Cardiac muscle cell (in vitro differentiated cells and primary cell): ENCODE data around the gene TMEM221. TPM values are rescaled to one million over a fixed set of nuclear protein-coding genes. Genes with fewer than 3 reads are reported as not detected.

Experiments used
- DNase-seq, 2 donors: peaks; one replicate each; pipeline versions ENCODE4 v3.0.0 to v3.0.0-alpha.2; 2010 to 2017; ENCODE audit warnings: low read depth in 1 of 2, low spot score in 1 of 2
- H3K27ac ChIP-seq: fragments of 200-600 bp; sonication (generic); 2 replicates; pipeline ENCODE4 v1.5.1; 2016
- H3K27me3 ChIP-seq: fragments of 200-600 bp; sonication (generic); 2 replicates; pipeline ENCODE4 v1.6.0; 2016; ENCODE audit warnings: control low read depth
- H3K36me3 ChIP-seq: fragments of 200-600 bp; sonication (generic); 2 replicates; pipeline ENCODE4 v1.5.1; 2016; ENCODE audit warnings: control low read depth
- H3K4me1 ChIP-seq: fragments of 200-600 bp; sonication (generic); 2 replicates; pipeline ENCODE4 v1.8.1; 2017; ENCODE audit warnings: low read depth, mild to moderate bottlenecking, mixed run types
- H3K4me3 ChIP-seq: fragments of 200-600 bp; sonication (generic); 2 replicates; pipeline ENCODE4 v1.5.1; 2016; ENCODE audit warnings: mild to moderate bottlenecking
- H3K9me3 ChIP-seq: fragments of 200-600 bp; sonication (generic); 2 replicates; pipeline ENCODE4 v1.5.1; 2017; ENCODE audit warnings: low read depth, mild to moderate bottlenecking, control low read depth
- CTCF ChIP-seq: IDR thresholded peaks from 2 replicates; pipeline ENCODE4 v1.5.1; 2012; ENCODE audit warnings: low read depth, mild to moderate bottlenecking, low read length
- polyA plus RNA-seq: library from polyadenylated mRNA; unstranded; fragments of >200 nt; fragmentation: Nextera tagmentation; extraction: Ambion mirVana; gene quantifications from 2 replicates; pipeline ENCODE4 v1.2.1, GENCODE V29; 2016
- total RNA-seq: library from RNA; depleted of rRNA; stranded (reverse); fragments of >200 nt; gene quantifications from 2 replicates; pipeline ENCODE4 v1.2.3, GENCODE V29; 2016

Gene TMEM221
- total and polyA plus RNA-seq, 2 experiments from 2014 or later, result 3.2 to 5.7 TPM

GRCh38 chr19:17393002-17393401 lies 55.5 kb downstream of the TMEM221 start:
- Histone ChIP-seq H3K27me3 (no peaks in the 10 kb centered on the region), H3K4me1 (peaks cover 5% of the 10 kb centered on the region), H3K27ac (no peak overlapping the region), H3K9me3 (no peaks in the 10 kb centered on the region), H3K36me3 (no peaks in the 10 kb centered on the region), H3K4me3 (no peak overlapping the region)
- no peak for TF ChIP-seq CTCF
- no peak for DNase-seq

DNA sequence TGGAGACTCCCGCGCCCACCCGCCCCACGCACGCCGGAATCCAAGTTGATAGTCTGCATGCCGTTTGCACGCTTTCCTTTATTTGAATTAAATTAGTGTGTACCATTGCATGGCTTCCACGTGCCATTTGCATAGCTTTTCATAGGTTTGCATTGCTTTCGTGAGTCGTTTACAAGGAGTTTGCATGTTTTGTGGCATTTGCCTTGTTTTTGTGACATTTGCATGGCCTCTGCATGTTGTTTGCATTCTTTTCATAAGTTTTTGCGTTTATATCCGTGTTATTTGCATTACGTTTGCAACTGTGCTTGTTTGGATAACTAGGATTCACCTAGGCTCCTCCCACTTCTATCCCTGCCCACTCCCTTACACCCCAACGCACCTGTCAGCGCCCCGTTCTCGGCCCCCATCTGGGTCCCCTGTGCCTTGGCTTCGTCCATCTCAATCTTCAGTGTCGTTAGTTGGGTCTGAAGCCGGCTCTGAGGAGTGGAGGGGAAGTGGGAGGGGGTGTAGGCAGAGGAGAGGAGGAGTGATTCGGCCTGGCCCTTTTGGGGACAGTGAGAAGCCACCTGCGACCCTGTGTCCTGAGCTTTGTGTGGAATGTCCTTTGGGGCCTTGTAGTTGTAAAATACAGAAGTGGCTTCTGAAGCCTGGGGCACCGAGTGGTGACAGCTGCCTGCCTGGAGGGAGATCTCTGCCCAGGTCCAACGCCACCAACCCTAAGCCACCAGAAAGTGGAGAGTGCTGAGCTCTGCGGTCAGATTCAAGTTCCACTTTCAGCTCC lies 56.9 kb downstream of the TMEM221 start:
- Histone ChIP-seq H3K4me3 (peak overlapping the region; percentile 21), H3K27ac (peak overlapping the region; percentile 62), H3K36me3 (no peaks in the 10 kb centered on the region), H3K9me3 (no peaks in the 10 kb centered on the region), H3K27me3 (no peaks in the 10 kb centered on the region), H3K4me1 (peaks cover 5% of the 10 kb centered on the region)
- DNase-seq, result peak in 1 of 2 donors; percentile 42
- no peak for TF ChIP-seq CTCF

- H3K27ac ChIP-seq, result no peak overlapping the region
These were observed 57.6 kb downstream of the TMEM221 start for GRCh38 chr19:17390665-17391370.

DNA sequence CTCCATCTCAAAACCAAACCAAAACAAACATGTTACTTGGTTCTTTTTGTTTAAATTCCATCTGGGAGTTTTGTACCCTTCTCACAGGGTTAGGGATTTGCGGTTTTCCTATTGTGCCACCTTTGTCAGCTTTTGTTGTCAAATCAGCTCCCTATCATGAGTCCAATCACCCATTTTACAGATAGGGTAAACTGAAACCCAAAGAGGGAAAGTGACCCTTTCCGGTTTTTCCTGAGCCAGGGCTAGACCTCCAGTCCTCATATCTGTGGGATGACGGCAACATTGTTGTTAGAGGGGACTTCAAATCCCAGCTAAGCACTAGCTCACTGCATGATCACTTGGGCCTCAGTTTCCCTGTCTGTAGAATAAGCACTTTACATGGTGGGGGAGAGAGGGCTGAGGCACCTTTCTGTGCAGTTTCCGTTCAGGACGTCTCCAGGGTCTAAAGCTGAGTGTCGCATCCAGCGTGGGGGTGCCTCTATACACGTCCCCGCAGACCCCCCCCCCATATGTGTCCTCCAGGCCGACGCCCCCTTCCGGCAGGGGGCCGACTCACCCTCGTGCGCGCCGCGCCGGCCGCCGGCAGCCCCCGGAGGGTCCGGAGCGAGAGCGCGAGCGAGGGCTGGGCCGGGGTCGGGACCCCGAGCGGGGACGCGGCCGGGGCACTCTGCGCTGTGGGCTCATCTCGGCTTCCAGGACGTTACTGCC lies 58.4 kb downstream of the TMEM221 start:
- H3K27ac ChIP-seq, result no peak overlapping the region
- peaks cover 5% of the 10 kb centered on the region for H3K4me1 ChIP-seq
- H3K36me3 ChIP-seq, result no peaks in the 10 kb centered on the region
- peak overlapping the region; percentile 28 for H3K4me3 ChIP-seq
- H3K9me3 ChIP-seq, result no peaks in the 10 kb centered on the region
- H3K27me3 ChIP-seq, result no peaks in the 10 kb centered on the region
- DNase-seq, result peak in 1 of 2 donors; percentile 44
- peak; percentile 15 for TF ChIP-seq CTCF

More at GRCh38 chr19:17390665-17391370, 57.6 kb downstream of the TMEM221 start:
- Histone ChIP-seq H3K4me3 (peak overlapping the region; percentile 28), H3K9me3 (no peaks in the 10 kb centered on the region), H3K36me3 (no peaks in the 10 kb centered on the region), H3K27me3 (no peaks in the 10 kb centered on the region), H3K4me1 (peaks cover 5% of the 10 kb centered on the region)
- peak; percentile 95 to 97 for DNase-seq
- TF ChIP-seq CTCF, result peak; percentile 65

DNA sequence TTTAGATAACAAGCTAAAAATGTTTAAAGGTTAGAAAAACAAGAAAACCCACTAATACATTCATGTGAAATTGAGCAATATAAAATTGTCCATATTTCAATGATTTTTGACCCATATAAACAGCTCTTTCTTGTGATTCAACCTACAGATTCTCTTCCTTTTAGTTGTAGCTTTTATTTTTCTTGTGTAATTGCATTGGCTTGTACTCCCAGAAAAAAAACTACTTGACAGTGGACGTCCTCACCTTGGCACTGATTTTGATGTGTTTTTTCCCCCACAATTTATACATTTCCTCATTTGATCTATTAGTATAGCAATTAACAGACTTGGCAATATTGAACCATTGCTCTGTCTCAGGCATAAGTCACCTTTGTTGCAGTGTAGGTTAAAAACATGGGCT lies 59.2 kb downstream of the TMEM221 start:
- no peak for TF ChIP-seq CTCF
- DNase-seq, result no peak
- no peaks in the 10 kb centered on the region for H3K9me3 ChIP-seq
- H3K27ac ChIP-seq, result no peak overlapping the region
- no peaks in the 10 kb centered on the region for H3K27me3 ChIP-seq
- no peak overlapping the region for H3K4me3 ChIP-seq
- peaks cover 5% of the 10 kb centered on the region for H3K4me1 ChIP-seq
- no peaks in the 10 kb centered on the region for H3K36me3 ChIP-seq
